IPS-20b (cell line): ENCODE data around the gene CYP51A1.
"Not testable (repeated sequence)": the region's sequence is repeated elsewhere in the genome, so short reads cannot be mapped to it uniquely, and the experiment has no call there.

Experiments
- H3K27ac ChIP-seq: one replicate; pipeline ENCODE4 v1.5.1; 2013; ENCODE audit warnings: low read length
- H3K27me3 ChIP-seq: 2 replicates; pipeline ENCODE4 v1.6.1; 2013; ENCODE audit warnings: mild to moderate bottlenecking, low read length, inconsistent platforms; ENCODE audit not compliant: insufficient read depth
- H3K36me3 ChIP-seq: 2 replicates; pipeline ENCODE4 v1.6.1; 2013; ENCODE audit warnings: low read depth, mild to moderate bottlenecking, inconsistent platforms, low read length, moderate library complexity; ENCODE audit not compliant: insufficient read depth
- H3K4me1 ChIP-seq: 2 replicates; pipeline ENCODE4 v1.6.1; 2013; ENCODE audit warnings: mild to moderate bottlenecking, control low read depth, inconsistent platforms, low read length, moderate library complexity; ENCODE audit not compliant: insufficient read depth
- H3K4me3 ChIP-seq: 2 replicates; pipeline ENCODE4 v1.5.1; 2013; ENCODE audit warnings: mild to moderate bottlenecking, low read length, inconsistent platforms
- H3K9ac ChIP-seq: 2 replicates; pipeline ENCODE4 v1.6.1; 2013; ENCODE audit warnings: low read depth, mild to moderate bottlenecking, inconsistent platforms, low read length, moderate library complexity
- H3K9me3 ChIP-seq: 2 replicates; pipeline ENCODE4 v1.6.1; 2013; ENCODE audit warnings: mild to moderate bottlenecking, low read depth, low read length, inconsistent platforms; ENCODE audit not compliant: insufficient read depth

CYP51A1 gene

GRCh38 chr7:92116949-92117348, 17.3 kb downstream of the CYP51A1 start:
- Histone ChIP-seq H3K9me3 (no peaks in the 10 kb centered on the region), H3K36me3 (peaks cover 82% of the 10 kb centered on the region), H3K4me3 (no peak overlapping the region), H3K9ac (no peak overlapping the region), H3K4me1 (no peaks in the 10 kb centered on the region), H3K27ac (no peak overlapping the region), H3K27me3 (no peaks in the 10 kb centered on the region)

- H3K36me3 ChIP-seq, result peaks cover 82% of the 10 kb centered on the region
- no peak overlapping the region for H3K27ac ChIP-seq
- no peaks in the 10 kb centered on the region for H3K9me3 ChIP-seq
- H3K9ac ChIP-seq, result no peak overlapping the region
- no peaks in the 10 kb centered on the region for H3K27me3 ChIP-seq
- no peaks in the 10 kb centered on the region for H3K4me1 ChIP-seq
- no peak overlapping the region for H3K4me3 ChIP-seq
These were observed 18.5 kb downstream of the CYP51A1 start for GRCh38 chr7:92115821-92116220.

GRCh38 chr7:92110857-92111256, 23.4 kb downstream of the CYP51A1 start:
- Histone ChIP-seq H3K9me3 (no peaks in the 10 kb centered on the region), H3K9ac (no peak overlapping the region), H3K4me1 (no peaks in the 10 kb centered on the region), H3K4me3 (no peak overlapping the region), H3K36me3 (peaks cover 70% of the 10 kb centered on the region), H3K27me3 (no peaks in the 10 kb centered on the region), H3K27ac (no peak overlapping the region)

GRCh38 chr7:92108821-92109220, 25.5 kb downstream of the CYP51A1 start:
- Histone ChIP-seq H3K9ac (no peak overlapping the region), H3K9me3 (no peaks in the 10 kb centered on the region), H3K4me3 (no peak overlapping the region), H3K27ac (no peak overlapping the region), H3K27me3 (no peaks in the 10 kb centered on the region), H3K4me1 (no peaks in the 10 kb centered on the region), H3K36me3 (peaks cover 54% of the 10 kb centered on the region)

GRCh38 chr7:92102862-92103261, 31.4 kb downstream of the CYP51A1 start:
- H3K4me1 ChIP-seq, H3K9me3 ChIP-seq, H3K27ac ChIP-seq, H3K4me3 ChIP-seq, H3K9ac ChIP-seq, H3K27me3 ChIP-seq: not testable (repeated sequence)
- H3K36me3 ChIP-seq, result peaks cover 55% of the 10 kb centered on the region

DNA sequence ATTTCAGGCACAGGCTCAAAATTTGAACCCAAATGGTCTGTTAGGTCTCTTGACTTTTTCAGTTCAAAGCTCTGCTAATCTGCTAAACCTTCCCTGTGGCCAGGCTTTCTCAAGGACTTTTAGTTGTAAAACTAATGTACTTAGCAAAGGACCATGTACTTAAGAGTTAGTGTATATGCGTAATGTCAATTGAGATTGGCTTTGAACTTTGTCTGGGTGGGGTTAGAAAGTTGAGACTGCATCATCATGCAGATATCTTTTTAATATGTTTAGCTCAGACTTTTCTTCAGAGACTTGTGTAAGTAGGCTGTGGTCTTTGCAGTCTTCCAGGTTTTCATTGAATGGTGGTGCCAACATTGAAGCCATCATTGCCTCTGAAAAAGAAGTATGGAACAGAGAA, 33.7 kb downstream of the CYP51A1 start:
- Histone ChIP-seq H3K4me3 (no peak overlapping the region), H3K4me1 (no peaks in the 10 kb centered on the region), H3K36me3 (peaks cover 66% of the 10 kb centered on the region), H3K9me3 (no peaks in the 10 kb centered on the region), H3K27me3 (no peaks in the 10 kb centered on the region), H3K9ac (no peak overlapping the region), H3K27ac (no peak overlapping the region)

- no peak overlapping the region for H3K27ac ChIP-seq
- H3K4me3 ChIP-seq, result no peak overlapping the region
- no peak overlapping the region for H3K9ac ChIP-seq
- peaks cover 75% of the 10 kb centered on the region for H3K36me3 ChIP-seq
- H3K4me1 ChIP-seq, result no peaks in the 10 kb centered on the region
- H3K9me3 ChIP-seq, result no peaks in the 10 kb centered on the region
- H3K27me3 ChIP-seq, result no peaks in the 10 kb centered on the region
These were observed 38.9 kb downstream of the CYP51A1 start for GRCh38 chr7:92095380-92095779.

DNA sequence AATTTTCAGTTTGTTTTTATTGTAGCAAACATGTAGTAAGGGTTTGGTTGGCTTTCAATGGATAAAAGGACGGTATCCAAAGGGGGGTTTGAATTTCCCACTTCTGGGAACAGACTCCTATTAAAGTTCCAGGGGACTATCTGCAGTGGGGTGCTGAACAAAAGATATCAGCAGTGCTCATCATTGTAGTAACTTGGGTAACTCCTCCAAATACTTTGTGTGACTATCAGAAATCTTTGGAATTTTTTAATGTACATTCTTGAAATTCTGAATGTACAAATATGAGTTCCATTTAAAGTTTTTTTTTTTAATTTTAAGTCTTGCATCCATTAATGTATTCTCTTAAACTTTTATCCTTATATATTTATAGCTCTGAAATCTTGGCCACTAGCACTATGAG, 42.1 kb downstream of the CYP51A1 start:
- Histone ChIP-seq H3K4me3 (no peak overlapping the region), H3K27ac (no peak overlapping the region), H3K36me3 (peaks cover 70% of the 10 kb centered on the region), H3K9me3 (no peaks in the 10 kb centered on the region), H3K9ac (no peak overlapping the region), H3K4me1 (no peaks in the 10 kb centered on the region), H3K27me3 (no peaks in the 10 kb centered on the region)

DNA sequence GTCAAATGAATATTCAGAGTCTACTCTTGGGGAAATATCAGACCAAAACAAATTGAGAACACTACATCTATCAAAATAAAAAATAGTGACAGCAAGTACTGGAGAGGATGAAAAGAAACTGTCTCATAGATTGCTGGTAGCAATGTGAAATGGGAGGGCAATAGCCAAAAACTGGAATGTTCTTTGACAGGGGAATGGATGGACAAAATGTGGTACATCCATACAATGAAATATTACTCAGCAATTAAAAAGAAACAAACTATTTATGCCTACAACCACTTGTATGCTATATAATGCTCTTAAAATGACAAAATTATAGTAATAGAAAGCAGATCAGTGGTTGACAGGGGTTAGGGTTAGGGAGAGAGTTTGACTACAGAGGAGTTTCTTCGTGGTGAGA, 46.0 kb downstream of the CYP51A1 start:
- Histone ChIP-seq H3K4me3 (no peak overlapping the region), H3K9me3 (no peaks in the 10 kb centered on the region), H3K4me1 (no peaks in the 10 kb centered on the region), H3K36me3 (peaks cover 80% of the 10 kb centered on the region), H3K9ac (no peak overlapping the region), H3K27me3 (no peaks in the 10 kb centered on the region), H3K27ac (no peak overlapping the region)

- peaks cover 68% of the 10 kb centered on the region for H3K36me3 ChIP-seq
These were observed 50.4 kb downstream of the CYP51A1 start for GRCh38 chr7:92083922-92084321.

GRCh38 chr7:92076509-92076908, 57.8 kb downstream of the CYP51A1 start:
- H3K9me3 ChIP-seq, result no peaks in the 10 kb centered on the region
- no peaks in the 10 kb centered on the region for H3K4me1 ChIP-seq
- no peak overlapping the region for H3K9ac ChIP-seq
- no peak overlapping the region for H3K4me3 ChIP-seq
- H3K36me3 ChIP-seq, result peaks cover 17% of the 10 kb centered on the region
- no peak overlapping the region for H3K27ac ChIP-seq
- no peaks in the 10 kb centered on the region for H3K27me3 ChIP-seq

More at GRCh38 chr7:92083922-92084321, 50.4 kb downstream of the CYP51A1 start:
- H3K9me3 ChIP-seq, H3K4me1 ChIP-seq, H3K27ac ChIP-seq, H3K4me3 ChIP-seq, H3K9ac ChIP-seq, H3K27me3 ChIP-seq: not testable (repeated sequence)

- no peak overlapping the region for H3K9ac ChIP-seq
- no peaks in the 10 kb centered on the region for H3K4me1 ChIP-seq
- no peaks in the 10 kb centered on the region for H3K9me3 ChIP-seq
- H3K4me3 ChIP-seq, result no peak overlapping the region
- H3K27me3 ChIP-seq, result no peaks in the 10 kb centered on the region
- H3K27ac ChIP-seq, result no peak overlapping the region
- H3K36me3 ChIP-seq, result peaks cover 25% of the 10 kb centered on the region
These were observed 58.7 kb downstream of the CYP51A1 start for GRCh38 chr7:92075455-92076158.
